ENCODE measurements around the gene PPP2R5D.
"Not testable (repeated sequence)": the region's sequence is repeated elsewhere in the genome, so short reads cannot be mapped to it uniquely, and the experiment has no call there.

Gene PPP2R5D

GRCh38 chr6:43037706-43038105 lies 53.3 kb downstream of the PPP2R5D start:
- no peak for DNase-seq (ENCODE audit: low read depth)
- no peak overlapping the region for H3K4me3 ChIP-seq (ENCODE audit: low read length)
- no peak for TF ChIP-seq CTCF (conservative IDR thresholded peaks at IDR 0.05; ENCODE audit: low read length)

- no peak for DNase-seq (ENCODE audit: low read depth)
- no peak overlapping the region for H3K4me3 ChIP-seq (ENCODE audit: low read length)
- TF ChIP-seq CTCF (conservative IDR thresholded peaks at IDR 0.05; ENCODE audit: low read length): no peak
These were observed 54.4 kb downstream of the PPP2R5D start for GRCh38 chr6:43038727-43039126.

GRCh38 chr6:43040542-43041257 lies 56.3 kb downstream of the PPP2R5D start:
- no peak for TF ChIP-seq CTCF (conservative IDR thresholded peaks at IDR 0.05; ENCODE audit: low read length)
- DNase-seq (ENCODE audit: low read depth): no peak

GRCh38 chr6:43041475-43041874 lies 57.1 kb downstream of the PPP2R5D start:
- not testable (repeated sequence) for H3K4me3 ChIP-seq (ENCODE audit: low read length); DNase-seq (ENCODE audit: low read depth)

More at GRCh38 chr6:43040542-43041257, 56.3 kb downstream of the PPP2R5D start:
- no peak overlapping the region for H3K4me3 ChIP-seq (ENCODE audit: low read length)

- no peak for TF ChIP-seq CTCF (conservative IDR thresholded peaks at IDR 0.05; ENCODE audit: low read length)
- DNase-seq (ENCODE audit: low read depth): no peak
- H3K4me3 ChIP-seq (ENCODE audit: low read length): no peak overlapping the region
These were observed 58.9 kb downstream of the PPP2R5D start for GRCh38 chr6:43043310-43043709.

GRCh38 chr6:43045371-43045930 lies 61.1 kb downstream of the PPP2R5D start:
- no peak overlapping the region for H3K4me3 ChIP-seq (ENCODE audit: low read length)
- no peak for DNase-seq (ENCODE audit: low read depth)
- TF ChIP-seq CTCF (conservative IDR thresholded peaks at IDR 0.05; ENCODE audit: low read length): no peak

GRCh38 chr6:43047998-43048397 lies 63.6 kb downstream of the PPP2R5D start:
- no peak overlapping the region for H3K4me3 ChIP-seq (ENCODE audit: low read length)
- TF ChIP-seq CTCF (conservative IDR thresholded peaks at IDR 0.05; ENCODE audit: low read length): no peak
- no peak for DNase-seq (ENCODE audit: low read depth)

All from AG10803 (cell line).